Hippocampal formation (tissue), 2 donors: ENCODE measurements around the gene TADA2B.
A peak's percentile ranks its signal among the peaks of the same experiment; 100 is the strongest.
"Not testable (repeated sequence)": the region's sequence is repeated elsewhere in the genome, so short reads cannot be mapped to it uniquely, and the experiment has no call there.

Experiments used
- DNase-seq, 2 donors: peaks; one replicate each; lab custom pipeline; 2025; lab: John Stamatoyannopoulos, UW

Gene TADA2B

DNA sequence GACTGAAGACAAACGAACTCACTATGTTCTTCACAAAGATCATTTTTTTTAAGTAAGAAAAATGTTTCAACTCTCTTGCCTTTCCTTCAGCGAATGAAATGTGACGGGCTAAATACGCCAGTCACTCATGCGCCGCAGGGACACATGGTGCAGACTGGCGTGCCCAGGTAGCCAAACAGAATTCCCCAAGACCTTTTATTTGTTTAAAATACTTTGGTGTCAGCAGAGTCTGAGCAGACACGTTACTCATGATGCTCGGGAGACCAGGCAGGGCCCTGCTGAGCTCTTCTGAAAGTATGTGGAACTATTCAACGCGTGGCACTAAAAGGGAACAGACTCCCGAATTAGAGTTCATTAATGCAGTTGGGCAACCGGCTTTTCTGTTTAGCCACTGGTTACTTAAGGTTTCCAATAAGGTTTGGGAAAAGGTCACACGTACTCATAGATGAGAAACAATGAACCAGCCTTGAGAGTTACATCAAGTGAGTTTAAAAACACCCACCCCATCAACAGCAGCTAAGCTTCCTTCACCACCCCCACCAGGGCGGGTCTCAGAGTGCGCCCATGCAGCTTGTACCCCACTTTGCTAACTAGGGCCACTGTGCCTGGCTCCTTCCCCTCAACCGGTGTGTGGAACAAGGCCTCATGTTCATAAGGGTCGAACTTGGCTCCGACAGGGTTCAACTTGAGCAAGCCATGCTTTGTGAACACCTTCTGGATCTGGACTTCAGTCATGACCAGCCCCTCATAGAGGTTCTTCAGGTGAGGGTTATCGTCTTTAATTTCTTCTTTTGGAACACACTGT lies 17.4 kb downstream of the TADA2B start:
- DNase-seq: no peak

DNA sequence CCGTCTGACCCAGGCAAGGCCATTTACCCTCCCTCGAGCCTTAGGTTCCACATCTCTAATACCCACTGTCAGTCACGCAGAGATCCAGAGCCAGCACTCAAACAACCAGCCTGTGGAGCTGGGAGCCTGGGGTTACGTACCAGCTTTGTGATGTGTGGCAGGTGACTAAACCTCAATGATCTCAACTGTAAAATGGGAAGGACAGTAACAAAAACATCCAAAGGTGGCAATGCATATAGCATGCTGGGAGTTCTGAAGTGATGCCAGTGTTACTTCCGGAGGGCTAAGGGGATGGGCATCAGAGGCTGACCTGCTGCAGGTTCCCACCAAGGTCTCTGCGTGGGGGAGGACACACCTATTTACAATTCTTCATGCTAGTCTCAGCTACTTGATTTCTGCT lies 18.6 kb downstream of the TADA2B start:
- no peak for DNase-seq

DNA sequence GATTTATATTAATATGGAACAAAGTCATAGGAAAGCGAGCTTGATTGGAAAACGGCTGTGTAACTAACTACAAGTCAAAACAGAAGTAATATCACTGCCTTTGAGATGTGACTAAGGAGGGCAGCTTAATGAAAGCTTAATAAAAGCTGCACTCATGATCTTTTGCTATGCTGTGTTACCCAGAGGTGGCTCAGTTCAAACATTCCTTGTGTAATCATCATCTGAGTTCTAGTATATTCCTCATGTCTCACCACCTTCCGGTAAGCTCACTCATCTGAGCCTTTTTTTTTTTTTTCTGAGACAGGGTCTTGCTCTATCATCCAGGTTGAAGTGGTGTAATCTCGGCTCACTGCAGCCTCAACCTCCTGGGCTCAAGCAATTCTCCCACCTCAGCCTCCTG lies 19.6 kb downstream of the TADA2B start:
- DNase-seq: no peak

DNA sequence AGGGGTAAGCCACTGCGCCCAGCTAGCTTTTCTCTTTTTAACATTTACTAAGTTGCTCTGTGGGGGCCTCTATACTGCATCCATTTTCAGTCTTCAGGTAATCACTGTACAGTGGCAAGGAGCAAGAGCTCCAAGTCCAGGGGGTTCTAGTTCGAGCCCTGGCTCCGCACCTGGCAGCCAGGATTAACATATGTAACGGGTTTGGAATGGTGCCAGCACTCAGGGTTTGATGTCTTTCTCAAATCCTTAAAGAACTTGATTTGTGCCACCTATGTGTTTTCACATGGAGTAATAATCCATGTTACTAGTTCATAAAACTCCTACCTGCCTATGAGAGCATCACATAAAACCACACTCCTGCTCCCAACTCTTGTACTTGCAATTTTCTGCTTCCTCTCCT lies 20.2 kb downstream of the TADA2B start:
- no peak for DNase-seq

DNA sequence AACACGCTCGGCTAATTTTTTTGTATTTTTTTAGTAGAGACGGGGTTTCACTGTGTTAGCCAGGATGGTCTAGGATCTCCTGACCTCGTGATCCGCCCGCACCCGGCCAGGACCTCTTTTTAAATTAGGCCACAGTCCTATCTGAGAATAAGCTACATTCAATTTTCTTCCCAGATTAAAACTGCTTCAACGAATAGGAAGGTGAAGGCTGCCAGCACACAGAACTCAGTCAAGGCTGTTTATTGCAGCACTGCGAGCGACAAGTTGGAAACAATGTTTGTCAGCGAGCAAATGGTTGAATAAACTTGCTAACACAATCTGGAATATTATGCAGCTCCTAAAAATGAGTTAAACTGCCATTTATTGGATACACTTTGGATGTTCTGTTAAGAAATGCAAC lies 22.8 kb downstream of the TADA2B start:
- no peak for DNase-seq

DNA sequence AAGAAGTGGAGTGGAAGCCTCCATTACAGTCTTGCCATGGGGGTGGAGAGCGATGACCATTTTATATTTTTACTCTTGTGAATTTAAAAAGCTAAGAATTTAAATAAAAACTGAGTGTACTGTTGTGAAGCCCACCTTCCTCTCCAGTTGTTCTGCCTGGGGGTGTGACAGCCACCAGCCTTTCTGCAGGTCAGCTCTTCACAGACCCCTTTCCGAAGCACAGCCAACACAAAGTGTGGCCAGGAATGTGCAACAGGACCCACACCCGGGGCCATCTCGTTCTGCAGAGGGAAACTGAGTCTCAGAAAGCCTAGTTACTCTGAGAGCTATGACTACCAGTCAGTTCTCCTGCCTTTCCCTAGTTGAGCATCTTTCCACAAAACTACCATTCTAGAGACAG lies 23.3 kb downstream of the TADA2B start:
- DNase-seq: no peak

DNA sequence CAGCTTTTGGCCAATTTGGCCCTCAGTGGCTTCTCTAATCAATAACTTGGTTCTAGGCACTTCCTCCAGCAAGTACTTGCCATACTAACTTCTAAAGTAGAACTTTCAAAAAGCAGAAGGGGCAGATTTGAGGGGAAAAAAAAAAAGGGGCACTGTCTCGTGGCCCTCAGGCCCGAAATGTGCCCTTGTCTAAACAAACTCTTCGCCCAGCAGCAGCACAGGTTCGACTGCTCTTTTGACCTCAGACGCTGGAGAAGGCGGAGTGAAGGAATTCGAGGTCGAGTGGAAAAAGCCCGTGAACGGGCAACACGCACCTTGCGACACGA lies 23.9 kb downstream of the TADA2B start:
- DNase-seq: no peak

DNA sequence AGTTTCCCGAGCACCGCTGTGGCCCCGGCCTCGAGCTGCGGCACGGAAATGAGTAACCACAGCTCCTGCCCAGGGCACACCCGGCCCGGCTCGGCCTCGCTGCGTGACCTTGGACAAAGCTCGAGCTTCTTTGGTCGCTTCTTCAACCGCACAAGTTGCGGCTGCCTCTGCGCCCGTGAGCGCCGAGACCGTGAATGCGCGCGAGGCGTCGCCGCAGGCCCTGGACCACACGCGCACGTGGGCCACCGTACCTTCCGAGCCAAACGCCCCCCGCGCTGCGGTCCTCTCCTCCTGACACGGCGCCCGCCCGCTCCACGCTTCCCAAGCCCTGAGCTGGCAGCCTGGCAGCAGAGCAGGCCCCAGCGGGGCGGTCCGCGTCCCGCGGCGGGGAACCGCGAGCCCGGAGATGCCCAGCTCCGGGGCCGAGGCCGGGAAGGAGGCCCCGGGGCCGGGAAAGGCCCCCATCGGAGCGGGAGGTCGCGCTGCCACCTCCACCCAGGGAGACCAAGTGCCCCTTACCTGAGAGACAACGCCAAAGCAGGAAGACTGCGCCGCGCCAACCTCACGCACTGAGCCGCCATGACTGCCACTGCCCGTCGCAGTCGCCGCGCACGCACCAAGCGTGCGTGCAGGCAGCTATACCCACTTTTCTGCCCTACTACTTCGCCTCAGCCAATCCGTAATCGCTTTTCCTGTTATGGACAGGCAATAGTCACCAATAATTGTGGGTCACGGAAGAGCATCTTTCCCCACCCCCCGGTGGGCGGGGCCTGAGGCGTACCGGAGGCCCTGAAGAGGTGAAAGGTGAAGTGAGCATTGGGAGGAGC lies 24.5 kb downstream of the TADA2B start, which contains the start of gene GRPEL1:
TSS of gene GRPEL1 (minus strand) at position 613 of the 827 bp plus-strand sequence. CDS start at position 581, 32 bp downstream.
- DNase-seq: peak; percentile 99 to 100

DNA sequence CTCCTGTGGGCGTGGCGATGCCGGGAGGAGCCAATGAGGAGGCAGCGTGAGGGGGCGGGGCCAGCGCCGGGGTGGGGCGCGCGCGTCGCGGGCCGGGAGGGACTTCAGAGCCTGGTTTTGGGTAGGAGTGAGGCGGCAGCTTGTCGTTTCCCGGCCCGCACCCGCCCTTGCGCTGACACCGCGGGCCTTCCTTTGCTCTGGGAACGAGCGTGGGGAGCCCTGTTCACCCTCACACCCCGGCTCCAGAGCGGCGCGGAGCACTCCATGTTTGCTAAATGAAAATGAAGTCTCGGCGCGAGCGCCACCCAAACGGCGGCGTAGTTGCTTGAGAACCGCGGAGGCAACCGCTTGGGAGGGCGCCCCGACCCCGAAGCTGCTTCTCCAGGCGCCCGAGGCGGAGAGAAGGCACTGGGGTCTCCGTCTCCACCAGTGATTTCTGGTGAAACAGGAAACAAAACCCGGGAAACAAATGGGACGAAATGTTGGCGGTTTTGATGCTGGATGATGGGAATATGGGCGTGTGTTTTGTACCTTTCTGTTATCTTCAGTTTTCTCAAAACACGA lies 25.2 kb downstream of the TADA2B start:
- no peak for DNase-seq

DNA sequence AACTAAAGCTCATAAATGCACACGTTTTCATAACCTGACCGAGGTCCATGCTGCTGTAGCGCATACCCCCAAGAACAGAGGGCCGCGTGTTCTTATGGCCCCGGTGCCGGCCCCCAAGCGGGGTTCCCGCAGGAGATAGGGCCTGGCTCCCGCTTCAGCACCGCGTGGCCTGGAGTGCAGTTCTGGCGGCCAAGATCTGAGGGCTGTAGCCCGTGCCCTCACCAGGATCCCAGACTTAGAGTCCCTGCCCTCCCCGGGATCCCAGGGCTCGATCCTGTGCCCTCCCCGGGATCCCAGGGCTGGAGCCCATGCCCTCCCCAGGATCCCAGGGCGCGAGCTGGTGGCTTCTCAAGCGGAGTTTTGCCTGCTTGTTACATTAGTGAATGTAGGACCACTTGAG lies 25.7 kb downstream of the TADA2B start:
- DNase-seq: no peak

DNA sequence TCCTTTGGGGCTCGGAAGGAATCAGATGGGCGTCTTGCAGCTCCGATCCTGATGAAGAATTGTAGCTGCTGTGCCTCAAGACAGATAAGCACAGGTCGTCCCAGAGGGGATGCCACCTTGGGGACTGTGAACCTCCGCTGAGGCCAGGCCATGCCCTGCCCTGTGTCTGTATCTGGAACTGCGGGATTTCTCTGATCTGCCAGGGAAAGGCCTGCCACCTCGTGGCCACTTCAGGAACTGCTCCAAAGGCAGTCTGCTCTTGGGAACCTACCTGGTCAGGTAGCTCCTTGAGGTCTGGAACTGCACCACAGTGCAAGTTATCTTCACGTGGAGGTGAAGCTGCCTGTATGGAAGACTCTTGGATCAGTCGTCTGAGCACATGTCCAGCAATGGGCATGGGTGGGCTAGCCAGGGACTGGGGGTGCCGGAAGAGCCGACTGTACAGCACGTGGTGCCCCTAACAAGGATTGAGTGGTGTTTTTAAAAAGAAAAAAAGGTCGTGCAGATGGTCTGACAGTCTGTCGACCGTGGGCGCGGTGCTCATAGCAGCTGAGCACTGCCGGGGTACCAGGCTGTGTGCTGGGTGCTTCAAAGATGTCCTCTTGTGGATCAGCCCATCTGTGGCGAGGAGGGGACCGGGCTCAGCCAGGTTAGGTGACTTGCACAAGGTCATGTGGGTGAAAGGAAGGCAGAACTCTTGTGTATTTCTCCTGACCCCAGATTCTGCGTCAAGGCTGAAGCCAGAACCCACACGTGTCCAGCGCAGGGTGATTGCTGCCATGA lies 27.7 kb downstream of the TADA2B start:
- DNase-seq: peak; percentile 57 to 66

DNA sequence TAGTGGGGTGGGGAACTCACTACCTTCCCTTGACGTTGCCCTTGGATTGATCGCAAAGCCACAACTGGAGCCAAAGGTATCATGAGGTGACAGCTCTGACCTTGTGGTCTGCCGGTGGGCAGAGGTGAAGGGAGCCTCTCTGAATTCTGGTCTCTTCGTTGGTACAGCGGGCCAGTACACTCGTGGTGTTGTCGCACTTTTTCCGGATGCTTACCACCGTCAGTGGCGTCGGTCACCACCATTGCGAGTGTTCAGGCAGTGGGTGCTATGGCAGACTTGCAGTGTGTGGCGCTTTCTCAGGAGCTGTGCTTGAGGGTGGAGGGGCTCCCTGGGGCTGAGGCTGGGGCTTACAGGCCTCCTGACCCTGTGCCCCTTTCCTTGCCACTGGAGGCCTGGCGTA lies 29.9 kb downstream of the TADA2B start:
- no peak for DNase-seq

DNA sequence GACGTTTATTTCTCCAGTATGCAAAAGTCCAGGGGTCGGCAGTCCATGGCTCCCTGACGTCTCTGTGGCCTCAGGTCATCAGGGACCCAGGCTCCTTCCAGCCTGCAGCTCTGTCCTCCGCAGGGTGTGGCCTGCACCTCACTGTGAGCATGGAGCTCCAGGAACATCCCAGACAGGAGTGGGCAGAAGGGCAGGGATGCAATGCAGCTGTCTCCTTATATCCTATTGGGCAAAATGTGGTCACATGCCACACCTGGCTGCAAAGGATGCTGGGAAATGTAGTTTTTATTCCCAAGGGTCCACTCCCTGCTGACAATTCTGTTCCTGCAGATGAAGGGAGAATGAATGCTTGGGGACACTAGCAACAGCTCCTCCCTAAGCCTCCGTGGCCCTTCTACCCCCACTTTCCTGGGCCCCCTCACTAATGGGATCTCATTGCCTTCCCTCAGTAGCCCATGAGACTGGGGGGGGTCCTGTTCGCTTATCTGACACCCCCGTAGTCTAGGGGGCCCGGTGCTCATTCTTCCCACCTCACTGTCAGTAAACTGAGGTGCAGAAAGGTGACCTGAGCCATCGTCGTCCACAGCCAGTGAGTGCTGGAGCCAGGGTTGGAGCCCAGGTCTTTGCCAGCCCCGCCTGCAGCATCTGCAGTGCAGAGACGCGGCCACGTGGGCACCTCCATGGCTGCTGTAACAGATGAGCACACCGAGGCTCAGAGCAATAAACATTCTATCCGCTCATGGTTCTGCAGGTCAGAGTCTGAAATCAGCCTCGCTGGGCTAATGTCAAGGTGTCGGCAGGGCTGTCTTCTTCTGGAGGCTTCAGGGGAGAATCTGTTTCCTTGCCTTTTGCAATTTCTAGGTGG lies 30.6 kb downstream of the TADA2B start:
- DNase-seq: no peak

DNA sequence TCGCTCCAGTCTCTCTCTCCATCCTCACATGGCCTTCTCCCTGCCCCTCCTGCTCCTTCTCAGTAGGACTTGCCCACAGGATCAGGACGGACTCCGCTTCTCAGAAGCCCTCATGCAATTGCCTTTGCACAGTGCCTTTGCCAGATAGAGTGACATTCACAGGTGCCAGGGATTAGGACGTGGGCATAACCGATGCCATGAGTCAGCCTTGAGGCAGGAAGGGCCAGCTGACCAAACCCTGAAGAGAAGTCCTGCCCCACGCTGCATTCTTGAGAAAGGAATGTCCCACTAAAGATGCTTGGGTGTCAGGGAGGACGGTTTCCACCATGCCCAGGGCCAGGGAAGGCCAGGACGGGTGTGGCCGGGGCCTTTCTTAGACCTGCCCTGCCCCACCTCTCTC lies 31.3 kb downstream of the TADA2B start:
- no peak for DNase-seq

DNA sequence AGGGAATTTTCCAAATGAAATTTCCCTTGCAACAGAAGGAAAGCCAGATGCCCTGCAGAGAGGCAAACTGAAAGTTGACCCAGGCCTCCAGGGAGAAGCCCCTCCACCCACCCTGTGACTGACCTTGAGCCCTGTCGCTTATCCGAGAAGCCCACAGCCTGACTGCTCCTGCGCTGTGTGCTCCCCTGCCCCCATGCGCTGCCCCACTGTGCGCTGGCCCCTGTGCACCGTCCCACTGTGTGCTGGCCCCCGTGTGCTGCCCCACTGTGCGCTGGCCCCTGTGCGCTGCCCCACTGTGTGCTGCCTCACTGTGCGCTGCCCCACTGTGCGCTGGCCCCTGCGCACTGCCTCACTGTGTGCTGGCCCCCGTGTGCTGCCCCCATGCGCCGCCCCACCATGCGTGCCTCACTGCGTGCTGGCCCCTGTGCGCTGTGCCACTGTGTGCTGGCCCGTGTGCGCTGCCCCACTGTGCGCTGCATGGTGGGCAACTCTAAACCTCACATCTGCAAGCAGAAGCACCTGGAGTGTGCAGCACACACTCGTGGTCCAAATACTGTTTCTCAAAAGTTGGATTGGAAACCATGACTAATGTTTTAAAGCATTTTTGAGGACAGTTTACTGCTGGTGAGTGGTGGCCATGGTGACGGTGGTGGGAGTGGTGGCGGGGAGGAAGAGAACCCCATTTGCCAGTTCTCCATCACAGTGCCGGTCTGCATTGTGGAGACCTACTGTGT lies 33.0 kb downstream of the TADA2B start:
- no peak for DNase-seq

DNA sequence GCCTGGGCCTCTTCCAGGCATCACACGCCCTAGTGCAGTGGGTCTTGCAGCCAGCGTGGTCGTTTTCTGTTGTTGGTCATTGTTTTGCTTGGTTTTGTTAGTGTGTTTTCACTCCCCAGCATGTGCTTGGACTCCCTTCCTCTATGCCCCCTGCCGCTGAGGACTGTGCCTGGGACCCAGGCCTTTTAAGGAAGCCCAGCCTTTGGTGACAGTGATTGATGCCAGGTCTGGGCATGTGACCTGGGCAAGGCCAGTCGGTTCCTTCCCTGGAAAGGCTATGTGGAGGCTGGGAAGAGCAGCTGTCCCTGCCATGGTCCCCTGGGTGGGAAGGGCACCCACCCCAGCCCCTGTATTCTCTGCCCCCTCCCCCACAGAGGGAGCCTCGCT lies 33.5 kb downstream of the TADA2B start:
- no peak for DNase-seq

DNA sequence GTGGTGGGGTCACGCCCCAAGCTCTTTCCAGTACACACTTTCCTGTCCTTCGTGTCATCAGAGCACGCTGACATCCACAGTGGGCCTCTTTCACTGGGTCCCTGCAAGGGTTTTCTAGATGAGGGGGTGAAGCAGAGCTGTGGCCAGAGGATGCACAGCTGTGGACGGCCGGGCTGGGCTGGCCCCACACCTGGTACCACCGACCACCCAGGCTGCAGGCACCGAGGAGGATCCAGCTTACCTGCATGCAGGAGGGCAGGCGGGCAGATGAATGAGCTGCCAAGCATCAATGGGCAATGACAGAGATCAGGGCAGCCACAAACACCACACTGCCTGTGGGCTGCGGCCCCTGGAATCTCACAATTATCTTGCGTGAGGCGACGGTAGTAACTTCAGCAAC lies 34.2 kb downstream of the TADA2B start:
- DNase-seq: no peak

DNA sequence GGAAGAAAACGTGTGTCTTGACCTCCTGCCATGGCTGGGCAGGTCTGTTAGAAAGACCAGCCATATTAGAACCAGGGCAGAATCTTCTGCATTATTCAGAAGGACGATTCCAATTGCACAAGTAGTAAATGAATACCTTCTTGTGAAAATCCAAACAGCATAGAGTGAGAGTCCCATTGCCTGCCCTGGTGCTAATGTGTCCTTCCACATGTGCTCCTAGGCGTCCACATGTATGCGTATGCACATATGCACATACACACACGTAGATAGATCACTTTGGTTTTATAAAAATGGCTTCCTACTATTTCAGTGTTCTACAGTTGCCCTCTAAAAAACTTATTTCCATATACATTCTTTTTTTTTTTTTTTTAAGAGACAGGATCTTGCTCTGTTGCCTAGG lies 34.9 kb downstream of the TADA2B start:
- no peak for DNase-seq

DNA sequence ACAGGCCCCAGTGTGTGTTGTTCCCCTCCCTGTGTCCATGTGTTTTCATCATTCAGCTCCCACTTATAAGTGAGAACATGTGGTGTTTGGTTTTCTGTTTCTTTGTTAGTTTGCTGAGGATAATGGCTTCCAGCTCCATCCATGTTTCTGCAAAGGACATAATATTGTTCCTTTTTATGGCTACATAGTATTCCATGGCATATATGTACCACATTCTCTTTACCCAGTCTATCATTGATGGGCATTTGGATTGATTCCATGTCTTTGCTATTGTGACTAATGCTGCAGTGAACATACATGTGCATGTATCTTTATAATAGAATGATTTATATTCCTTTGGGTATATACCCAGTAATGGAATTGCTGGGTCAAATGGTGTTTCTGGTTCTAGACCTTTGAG lies 36.3 kb downstream of the TADA2B start:
- DNase-seq: not testable (repeated sequence)

DNA sequence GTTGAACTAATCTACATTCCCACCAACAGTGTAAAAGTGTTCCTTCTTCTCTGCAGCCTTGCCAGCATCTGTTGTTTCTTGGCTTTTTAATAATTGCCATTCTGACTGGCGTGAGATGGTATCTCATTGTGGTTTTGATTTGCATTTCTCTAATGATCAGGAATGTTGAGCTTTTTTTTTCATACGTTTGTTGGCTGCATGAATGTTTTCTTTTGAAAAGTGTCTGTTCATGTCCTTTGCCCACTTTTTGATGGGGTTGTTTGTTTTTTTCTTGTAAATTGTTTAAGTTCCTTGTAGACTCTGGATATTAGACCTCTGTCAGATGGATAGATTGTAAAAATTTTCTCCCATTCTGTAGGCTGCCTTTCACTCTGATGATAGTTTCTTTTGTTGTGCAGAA lies 36.7 kb downstream of the TADA2B start:
- DNase-seq: not testable (repeated sequence)
